Calu3 (cell line): Measurements from ENCODE around the gene SPTBN4. TPM values are rescaled to one million over a fixed set of nuclear protein-coding genes. Genes with fewer than 3 reads are reported as not detected.
"Not testable (repeated sequence)": the region's sequence is repeated elsewhere in the genome, so short reads cannot be mapped to it uniquely, and the experiment has no call there.

Experiments
- BruUV-seq: library from RNA; stranded (reverse); fragments of 400-500 nt; replicated peaks from 2 replicates; lab custom pipeline; 2021; lab: Mats Ljungman, UMichigan
- CTCF ChIA-PET: fragments of 300-600 bp; sonication (Branson Sonifier 250); formaldehyde crosslinking; loops from one replicate; lab custom pipeline; 2022; ENCODE audit warnings: antibody characterized with exemption; lab: Charles Lee
- DNase-seq: peaks from one replicate; pipeline ENCODE4 v3.0.0; 2022
- H3K27ac Mint-ChIP-seq: one replicate; pipeline ENCODE4 v1.8.0; 2022; ENCODE audit warnings: mixed read lengths; ENCODE audit not compliant: unreplicated experiment
- H3K27me3 Mint-ChIP-seq: one replicate; pipeline ENCODE4 v1.8.0; 2022; ENCODE audit warnings: mixed read lengths; ENCODE audit not compliant: unreplicated experiment
- H3K36me3 Mint-ChIP-seq: one replicate; pipeline ENCODE4 v1.8.0; 2022; ENCODE audit warnings: mild to moderate bottlenecking, moderate library complexity, mixed read lengths; ENCODE audit not compliant: insufficient read depth, unreplicated experiment
- H3K4me1 Mint-ChIP-seq: one replicate; pipeline ENCODE4 v1.8.0; 2022; ENCODE audit warnings: mild to moderate bottlenecking, low read depth, mixed read lengths; ENCODE audit not compliant: unreplicated experiment
- H3K4me3 Mint-ChIP-seq: one replicate; pipeline ENCODE4 v1.8.0; 2022; ENCODE audit warnings: mild to moderate bottlenecking, low read depth, moderate library complexity, mixed read lengths; ENCODE audit not compliant: unreplicated experiment
- H3K9me3 Mint-ChIP-seq: one replicate; pipeline ENCODE4 v1.8.0; 2022; ENCODE audit warnings: low read depth, mixed read lengths; ENCODE audit not compliant: unreplicated experiment
- intact Hi-C: fragments of 100-400 bp; cut with micrococcal nuclease; formaldehyde crosslinking; loops from one replicate; pipeline ENCODE4 v1.10.0; 2022; ENCODE audit not compliant: unreplicated experiment
- total RNA-seq: library from RNA; stranded (reverse); gene quantifications from 2 replicates; pipeline ENCODE4 v1.2.3, GENCODE V29; 2022
- TF ChIP-seq, protein P1 (sequence below): fragments of 200-600 bp; IDR thresholded peaks from one replicate; pipeline ENCODE4 v1.8.0; 2022; ENCODE audit warnings: antibody characterized with exemption; ENCODE audit not compliant: unreplicated experiment

The SPTBN4 gene
- total RNA-seq, 1 experiment from 2014 or later: 0.80 TPM

DNA sequence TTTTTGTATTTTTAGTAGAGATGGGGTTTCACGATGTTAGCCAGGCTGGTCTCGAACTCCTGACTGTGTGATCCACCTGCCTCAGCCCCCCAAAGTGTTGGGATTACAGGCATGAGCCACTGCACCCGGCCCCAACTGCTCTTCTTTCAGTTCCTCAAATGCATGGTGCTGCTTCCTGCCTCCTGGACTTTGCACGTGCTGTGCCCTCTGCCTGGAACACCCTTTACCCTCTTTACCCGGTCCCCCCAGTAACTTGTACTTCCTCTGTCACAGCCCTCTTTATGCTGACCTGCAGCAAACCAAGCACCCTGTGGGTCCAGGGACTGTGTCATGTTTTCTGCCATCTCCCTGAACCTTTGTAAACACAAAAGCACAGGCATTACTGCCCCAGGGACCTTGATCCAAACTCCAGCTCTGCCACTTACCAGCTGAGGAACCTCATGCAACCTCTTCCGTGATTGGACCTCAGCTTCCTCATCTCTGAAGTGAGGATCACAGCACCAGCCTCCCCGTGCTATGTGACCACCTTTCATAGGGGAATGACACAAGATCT lies 5.1 kb upstream of the SPTBN4 start:
- TF ChIP-seq, protein P1, sequence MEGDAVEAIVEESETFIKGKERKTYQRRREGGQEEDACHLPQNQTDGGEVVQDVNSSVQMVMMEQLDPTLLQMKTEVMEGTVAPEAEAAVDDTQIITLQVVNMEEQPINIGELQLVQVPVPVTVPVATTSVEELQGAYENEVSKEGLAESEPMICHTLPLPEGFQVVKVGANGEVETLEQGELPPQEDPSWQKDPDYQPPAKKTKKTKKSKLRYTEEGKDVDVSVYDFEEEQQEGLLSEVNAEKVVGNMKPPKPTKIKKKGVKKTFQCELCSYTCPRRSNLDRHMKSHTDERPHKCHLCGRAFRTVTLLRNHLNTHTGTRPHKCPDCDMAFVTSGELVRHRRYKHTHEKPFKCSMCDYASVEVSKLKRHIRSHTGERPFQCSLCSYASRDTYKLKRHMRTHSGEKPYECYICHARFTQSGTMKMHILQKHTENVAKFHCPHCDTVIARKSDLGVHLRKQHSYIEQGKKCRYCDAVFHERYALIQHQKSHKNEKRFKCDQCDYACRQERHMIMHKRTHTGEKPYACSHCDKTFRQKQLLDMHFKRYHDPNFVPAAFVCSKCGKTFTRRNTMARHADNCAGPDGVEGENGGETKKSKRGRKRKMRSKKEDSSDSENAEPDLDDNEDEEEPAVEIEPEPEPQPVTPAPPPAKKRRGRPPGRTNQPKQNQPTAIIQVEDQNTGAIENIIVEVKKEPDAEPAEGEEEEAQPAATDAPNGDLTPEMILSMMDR: no peak
- BruUV-seq: no TSS peak
- H3K27ac Mint-ChIP-seq: no peak overlapping the region
- intact Hi-C loops: loop anchor here (5.0 to 10.0 kb wide), 2 partner anchors 66 to 133 kb away; no protein-coding TSS in a partner anchor
- H3K4me1 Mint-ChIP-seq: peaks cover 30% of the 10 kb centered on the region
- H3K4me3 Mint-ChIP-seq: no peak overlapping the region
- peaks cover 32% of the 10 kb centered on the region for H3K36me3 Mint-ChIP-seq
- no peaks in the 10 kb centered on the region for H3K9me3 Mint-ChIP-seq
- no peak for DNase-seq
- CTCF ChIA-PET: interaction anchor here (0.7 to 1.0 kb wide), 2 partner anchors 9 to 57 kb away, joined by 3 read pairs; no protein-coding TSS in a partner anchor
- H3K27me3 Mint-ChIP-seq: peaks cover 12% of the 10 kb centered on the region

DNA sequence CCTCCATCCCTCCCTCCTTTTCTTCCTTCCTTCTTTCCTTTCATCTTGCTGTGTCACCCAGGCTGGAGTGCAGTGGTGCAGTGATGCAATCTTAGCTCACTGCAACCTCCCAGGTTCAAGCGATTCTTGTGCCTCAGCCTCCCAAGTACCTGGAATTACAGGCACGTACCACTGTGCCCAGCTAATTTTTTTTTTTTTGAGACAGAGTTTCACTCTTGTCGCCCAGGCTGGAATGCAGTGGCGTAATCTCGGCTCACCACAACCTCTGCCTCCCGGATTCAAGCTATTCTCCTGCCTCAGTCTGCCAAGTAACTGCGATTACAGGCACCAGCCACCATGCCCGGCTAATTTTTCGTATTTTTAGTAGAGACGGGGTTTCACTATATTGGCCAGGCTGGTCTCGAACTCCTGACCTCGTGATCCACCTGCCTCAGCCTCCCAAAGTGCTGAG lies 3.2 kb upstream of the SPTBN4 start:
- H3K36me3 Mint-ChIP-seq: peaks cover 25% of the 10 kb centered on the region
- BruUV-seq: not testable (repeated sequence)

DNA sequence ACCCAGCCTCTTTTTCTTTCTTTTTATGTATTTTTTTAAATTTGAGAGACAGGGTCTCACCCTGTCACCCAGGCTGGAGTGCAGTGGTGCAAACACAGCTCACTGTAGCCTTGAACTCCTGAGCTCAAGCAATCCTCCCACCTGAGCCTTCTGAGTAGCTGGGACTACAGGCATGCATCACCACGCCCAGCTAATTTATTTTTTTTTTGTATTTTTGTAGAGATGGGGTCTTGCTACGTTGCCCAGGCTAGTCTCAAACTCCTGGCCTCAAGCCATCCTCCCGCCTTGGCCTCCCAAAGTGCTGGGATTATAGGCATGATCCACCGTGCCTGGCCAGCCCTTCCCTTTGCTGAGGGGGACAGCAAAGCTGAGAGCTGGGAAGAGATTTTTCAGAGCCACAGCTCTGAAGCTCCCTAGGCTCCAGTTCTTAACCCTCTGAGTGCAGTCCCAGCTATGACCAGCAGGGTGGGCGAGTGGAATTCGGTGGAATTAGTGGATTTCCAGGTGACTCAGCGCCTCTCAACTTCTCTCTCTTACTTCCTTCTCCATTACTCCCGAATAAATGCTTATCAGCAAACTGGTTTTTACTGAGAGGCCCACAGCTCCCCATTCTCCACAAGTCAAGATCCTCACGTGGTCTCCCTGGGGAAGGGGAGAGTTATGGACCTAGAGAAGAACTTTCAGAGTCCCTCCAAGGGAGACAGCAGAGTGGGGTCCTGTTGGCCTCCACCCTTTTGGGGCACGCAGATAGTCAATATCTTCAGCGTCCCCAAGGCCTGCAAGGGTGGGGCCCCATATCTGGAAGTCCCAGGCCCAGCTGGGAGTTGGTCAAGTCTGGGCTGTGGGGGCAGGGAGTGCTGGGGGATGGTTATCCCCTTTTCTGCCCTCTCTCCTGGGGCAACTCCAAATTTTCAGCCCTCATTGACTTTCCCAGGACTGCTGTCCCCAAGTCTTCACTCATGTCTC lies 2.5 kb upstream of the SPTBN4 start:
- intact Hi-C loops: loop anchor here (5.0 to 10.0 kb wide), 2 partner anchors 63 to 130 kb away; no protein-coding TSS in a partner anchor
- H3K9me3 Mint-ChIP-seq: no peaks in the 10 kb centered on the region
- H3K4me1 Mint-ChIP-seq: peaks cover 32% of the 10 kb centered on the region
- peak; percentile 97 for DNase-seq
- peak overlapping the region; percentile 83 for H3K27ac Mint-ChIP-seq
- H3K27me3 Mint-ChIP-seq: peaks cover 17% of the 10 kb centered on the region
- H3K36me3 Mint-ChIP-seq: peaks cover 25% of the 10 kb centered on the region
- no TSS peak for BruUV-seq
- CTCF ChIA-PET: interaction anchor here (0.5 to 3.8 kb wide), 27 partner anchors 12 to 182 kb away, joined by 3 to 29 read pairs (median 4); partner anchors contain the start of gene SERTAD1
- H3K4me3 Mint-ChIP-seq: peak overlapping the region; percentile 99
- TF ChIP-seq, protein P1: peak; percentile 92

More for the DNA sequence above, 3.2 kb upstream of the SPTBN4 start:
- H3K4me3 Mint-ChIP-seq: peak overlapping the region; percentile 2
- DNase-seq: peak; percentile 67
- H3K27ac Mint-ChIP-seq: peak overlapping the region; percentile 18
- H3K4me1 Mint-ChIP-seq: peaks cover 32% of the 10 kb centered on the region
- CTCF ChIA-PET: interaction anchor here (0.5 to 3.8 kb wide), 26 partner anchors 11 to 1107 kb away, joined by 3 to 29 read pairs (median 4); partner anchors contain the start of gene SERTAD1
- H3K9me3 Mint-ChIP-seq: not testable (repeated sequence)
- intact Hi-C loops: loop anchor here (5.0 to 10.0 kb wide), 2 partner anchors 64 to 131 kb away; no protein-coding TSS in a partner anchor
- H3K27me3 Mint-ChIP-seq: peaks cover 17% of the 10 kb centered on the region

DNA sequence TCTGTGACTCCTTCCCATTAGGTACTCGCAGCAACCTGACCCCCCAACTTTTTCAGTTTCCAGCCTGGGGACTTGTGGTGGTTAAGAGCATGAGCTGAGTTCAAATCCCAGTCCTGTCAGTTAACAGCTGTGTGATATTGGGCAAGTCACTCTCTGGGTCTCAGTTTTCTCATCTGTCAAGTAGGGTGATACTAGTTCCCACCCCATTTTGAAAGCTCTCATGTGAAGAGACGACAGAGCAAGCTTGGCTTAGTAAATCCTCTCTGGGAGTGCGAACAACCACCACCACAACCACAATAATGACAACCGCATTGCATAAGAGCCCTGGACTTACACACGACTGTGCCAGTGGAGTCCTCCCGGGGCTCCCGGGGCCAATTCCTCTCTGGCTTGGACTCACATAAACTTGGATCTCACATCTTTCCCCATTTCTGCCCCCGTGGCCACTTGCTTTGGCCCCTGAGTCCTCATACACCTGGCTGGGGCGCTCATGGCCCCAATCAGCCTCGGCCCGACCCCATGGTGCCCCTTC lies 1.7 kb upstream of the SPTBN4 start:
- H3K27me3 Mint-ChIP-seq: peaks cover 17% of the 10 kb centered on the region
- H3K4me3 Mint-ChIP-seq: peak overlapping the region; percentile 99
- H3K4me1 Mint-ChIP-seq: peaks cover 32% of the 10 kb centered on the region
- peak overlapping the region; percentile 83 for H3K27ac Mint-ChIP-seq
- CTCF ChIA-PET: interaction anchor here (0.6 to 3.8 kb wide), 15 partner anchors 18 to 678 kb away, joined by 3 to 29 read pairs (median 4); no protein-coding TSS in a partner anchor
- TF ChIP-seq, protein P1: no peak
- TSS peak; percentile 85 for BruUV-seq
- intact Hi-C loops: loop anchor here (10.0 kb wide), 1 partner anchor 130 kb away; no protein-coding TSS in a partner anchor
- peaks cover 25% of the 10 kb centered on the region for H3K36me3 Mint-ChIP-seq
- DNase-seq: no peak
- H3K9me3 Mint-ChIP-seq: no peaks in the 10 kb centered on the region
